Measurements from ENCODE around the gene PWWP2B.

The PWWP2B gene

DNA sequence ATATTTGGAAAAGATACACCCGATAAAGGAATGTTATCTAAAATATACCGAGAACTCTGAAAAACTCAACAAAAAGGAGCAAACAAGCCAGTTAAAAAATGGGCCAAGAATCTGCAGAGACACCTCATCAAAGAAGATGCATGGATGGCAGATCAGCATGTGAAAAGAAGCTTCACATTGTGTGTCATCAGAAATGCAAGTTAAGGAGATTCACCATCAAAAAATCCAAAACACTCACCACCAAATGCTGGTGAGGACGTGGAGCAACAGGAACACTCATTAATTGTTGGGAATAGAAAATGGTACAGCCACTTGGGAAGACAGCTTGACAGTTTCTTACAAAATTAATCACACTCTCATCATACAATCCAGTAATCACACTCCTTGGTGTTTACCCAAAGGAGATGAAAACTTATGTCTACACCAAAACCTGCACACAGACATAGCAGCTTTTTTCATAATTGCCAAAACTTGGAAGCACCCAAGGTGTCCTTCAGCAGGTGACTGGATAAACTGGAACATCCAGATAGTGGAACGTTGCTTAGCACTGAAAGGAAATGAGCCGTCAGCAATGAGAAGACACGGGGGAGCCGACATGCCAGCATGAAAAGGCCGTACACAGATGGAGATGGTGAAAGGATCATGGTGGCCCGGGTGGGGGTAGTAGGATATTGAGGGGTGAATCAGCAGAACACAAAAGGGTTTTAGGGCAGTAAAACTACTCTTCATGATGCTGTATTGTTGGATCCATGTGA lies 27.9 kb upstream of the PWWP2B start:
- no peak for DNase-seq (ENCODE audit: low spot score in 2 of 2)
- no peaks in the 10 kb centered on the region for H3K9me3 ChIP-seq
- in situ Hi-C loops (cut with MboI; ENCODE audit: low sequenced_read_pairs): no loop called here
- no peaks in the 10 kb centered on the region for H3K36me3 ChIP-seq (replicated peaks)
- H3K4me1 ChIP-seq: no peaks in the 10 kb centered on the region
- H3K4me3 ChIP-seq: no peak overlapping the region
- no peaks in the 10 kb centered on the region for H3K27me3 ChIP-seq (ENCODE audit: low read depth)

DNA sequence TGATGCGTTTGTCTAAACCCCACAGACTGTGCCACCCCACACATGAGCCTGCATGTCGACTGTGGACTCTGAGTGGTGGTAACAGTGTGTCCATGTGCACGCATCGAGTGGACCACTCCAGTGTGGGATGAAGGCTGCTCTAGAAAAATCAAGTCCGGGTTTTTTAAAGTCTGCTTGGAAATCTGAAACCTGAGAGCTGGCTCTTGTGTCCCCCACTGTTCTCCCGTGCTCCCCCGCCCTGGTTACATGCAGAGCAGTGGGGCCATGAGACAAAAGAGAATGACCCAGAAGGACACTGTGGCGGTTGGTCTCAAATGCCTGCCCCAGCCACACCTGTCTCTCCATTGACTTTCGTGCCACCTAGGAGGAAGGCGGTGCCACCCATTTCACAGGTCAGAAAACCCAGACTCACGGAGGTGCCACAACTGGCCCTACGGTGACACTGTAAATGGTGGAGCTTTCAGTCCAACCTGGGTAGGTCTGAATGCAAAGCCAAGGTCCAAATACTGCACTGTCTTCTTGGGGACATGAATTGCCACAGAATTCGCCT lies 27.3 kb upstream of the PWWP2B start:
- no peaks in the 10 kb centered on the region for H3K4me1 ChIP-seq
- in situ Hi-C loops (cut with MboI; ENCODE audit: low sequenced_read_pairs): no loop called here
- H3K27me3 ChIP-seq (ENCODE audit: low read depth): no peaks in the 10 kb centered on the region
- no peaks in the 10 kb centered on the region for H3K36me3 ChIP-seq (replicated peaks)
- H3K9me3 ChIP-seq: no peaks in the 10 kb centered on the region
- DNase-seq (ENCODE audit: low spot score in 2 of 2): no peak
- H3K4me3 ChIP-seq: no peak overlapping the region

- no peaks in the 10 kb centered on the region for H3K27me3 ChIP-seq (ENCODE audit: low read depth)
- H3K4me3 ChIP-seq: no peak overlapping the region
- no peaks in the 10 kb centered on the region for H3K4me1 ChIP-seq
- in situ Hi-C loops (cut with MboI; ENCODE audit: low sequenced_read_pairs): no loop called here
- H3K36me3 ChIP-seq (replicated peaks): no peaks in the 10 kb centered on the region
- DNase-seq (ENCODE audit: low spot score in 2 of 2): no peak
- no peaks in the 10 kb centered on the region for H3K9me3 ChIP-seq
Measured at GRCh38 chr10:132370426-132371340, 26.3 kb upstream of the PWWP2B start.

DNA sequence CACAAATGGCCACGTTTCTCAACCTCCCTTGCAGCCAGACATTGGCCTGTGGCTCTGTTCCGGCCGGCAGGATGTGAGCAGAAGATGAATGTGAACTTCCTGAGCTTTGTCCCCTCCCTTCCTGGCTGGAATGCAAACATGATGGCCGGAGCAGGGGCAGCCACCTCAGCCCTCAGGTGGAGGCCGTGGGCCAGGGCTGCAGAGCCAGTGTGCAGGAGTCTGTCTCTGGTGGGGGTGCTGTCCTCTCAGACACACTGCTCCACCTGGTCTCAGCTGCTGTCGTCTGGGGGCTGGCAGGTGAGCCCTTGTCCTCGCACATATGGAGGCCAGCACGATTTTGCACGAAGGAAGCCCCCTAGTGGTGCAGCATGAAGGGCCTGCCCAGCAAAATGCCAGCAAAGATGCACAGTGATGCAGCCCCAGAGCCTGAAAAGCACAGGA lies 25.3 kb upstream of the PWWP2B start:
- in situ Hi-C loops (cut with MboI; ENCODE audit: low sequenced_read_pairs): no loop called here
- DNase-seq (ENCODE audit: low spot score in 2 of 2): peak in 1 of 2 experiments; percentile 41

DNA sequence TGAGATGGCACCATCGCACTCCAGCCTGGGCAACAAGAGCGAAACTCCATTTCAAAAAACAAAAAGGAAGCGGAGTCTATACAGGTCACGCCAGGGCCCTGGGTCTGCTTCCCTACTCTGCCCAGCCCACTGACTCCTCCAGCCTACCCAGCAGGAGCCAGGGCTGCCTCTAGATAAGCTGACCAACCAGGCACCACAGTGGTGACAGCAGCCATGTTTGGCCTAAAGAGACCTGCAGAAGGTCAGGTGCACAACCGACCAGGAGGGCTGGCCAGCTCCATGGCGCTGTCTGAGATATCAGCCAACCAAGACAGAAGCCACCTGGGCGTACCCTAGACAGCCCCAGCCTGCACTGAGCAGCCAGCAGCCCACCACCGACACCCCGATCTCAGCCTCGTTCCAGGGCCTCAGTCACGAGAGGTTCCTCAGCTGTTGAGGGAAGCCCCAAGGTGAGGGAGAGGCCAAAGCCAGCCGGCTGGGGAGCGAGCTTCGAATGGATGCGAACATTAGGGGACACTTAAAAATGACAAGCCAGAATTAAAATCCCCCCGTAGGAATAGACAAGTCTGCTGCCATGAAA lies 24.4 kb upstream of the PWWP2B start:
- no peaks in the 10 kb centered on the region; the same call in 1 of the 2 replicates for H3K4me1 ChIP-seq
- H3K4me3 ChIP-seq: no peak overlapping the region
- in situ Hi-C loops (cut with MboI; ENCODE audit: low sequenced_read_pairs): no loop called here
- DNase-seq (ENCODE audit: low spot score in 2 of 2): no peak
- no peaks in the 10 kb centered on the region for H3K27me3 ChIP-seq (ENCODE audit: low read depth)
- no peaks in the 10 kb centered on the region for H3K36me3 ChIP-seq (replicated peaks)
- H3K9me3 ChIP-seq: no peaks in the 10 kb centered on the region

More for the DNA sequence above, 25.3 kb upstream of the PWWP2B start:
- no peak overlapping the region for H3K4me3 ChIP-seq
- H3K27me3 ChIP-seq (ENCODE audit: low read depth): no peaks in the 10 kb centered on the region
- H3K4me1 ChIP-seq: no peaks in the 10 kb centered on the region; the same call in 1 of the 2 replicates
- H3K36me3 ChIP-seq (replicated peaks): no peaks in the 10 kb centered on the region
- H3K9me3 ChIP-seq: no peaks in the 10 kb centered on the region

- Histone ChIP-seq H3K4me3 (no peak overlapping the region), H3K4me1 (no peaks in the 10 kb centered on the region; the same call in 1 of the 2 replicates), H3K9me3 (no peaks in the 10 kb centered on the region), H3K27me3 (ENCODE audit: low read depth) (no peaks in the 10 kb centered on the region), H3K36me3 (replicated peaks) (no peaks in the 10 kb centered on the region)
- no peak for DNase-seq (ENCODE audit: low spot score in 2 of 2)
- in situ Hi-C loops (cut with MboI; ENCODE audit: low sequenced_read_pairs): no loop called here
Measured at GRCh38 chr10:132373241-132373955, 23.6 kb upstream of the PWWP2B start.

DNA sequence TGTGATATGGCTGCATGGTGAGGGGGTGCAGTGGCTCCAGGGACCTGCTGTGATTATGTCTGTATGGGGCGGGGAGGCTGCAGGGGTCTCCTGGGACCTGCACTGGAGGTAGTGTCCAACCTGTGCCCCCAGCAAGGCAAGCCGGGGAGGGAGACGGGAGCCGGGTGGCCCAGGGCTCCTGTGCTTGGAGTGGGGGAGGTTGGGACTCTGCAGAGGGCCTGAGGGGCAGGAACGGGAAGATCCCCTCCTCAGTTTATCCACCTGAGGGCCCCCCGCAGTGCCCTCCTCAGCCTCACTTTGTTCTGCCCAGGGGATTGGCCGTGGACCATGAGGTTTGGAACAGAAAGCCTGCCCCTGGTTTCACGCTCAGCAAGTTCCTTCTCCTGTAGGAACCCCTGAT lies 22.8 kb upstream of the PWWP2B start:
- H3K4me3 ChIP-seq: no peak overlapping the region
- in situ Hi-C loops (cut with MboI; ENCODE audit: low sequenced_read_pairs): no loop called here

DNA sequence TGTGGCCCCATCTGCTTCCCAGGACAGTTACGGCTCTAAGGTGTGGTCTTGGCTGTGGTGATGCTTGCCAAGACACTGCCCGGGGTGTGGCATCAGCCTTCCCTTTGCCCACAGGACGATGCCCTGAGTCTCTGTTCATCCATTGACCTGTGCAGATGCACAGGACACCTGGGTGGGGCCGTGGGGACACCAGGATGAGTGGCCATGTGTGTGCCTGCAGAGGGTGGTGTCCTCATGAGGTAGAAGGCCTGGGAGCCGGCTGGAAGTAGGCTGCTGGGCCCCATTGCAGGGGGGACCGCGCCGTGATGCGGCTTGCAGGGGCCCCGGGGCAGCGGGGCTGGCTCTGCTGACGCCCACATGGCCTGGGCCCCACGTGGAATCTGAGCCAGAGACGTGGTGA lies 22.4 kb upstream of the PWWP2B start:
- Histone ChIP-seq H3K36me3 (replicated peaks) (no peaks in the 10 kb centered on the region), H3K27me3 (ENCODE audit: low read depth) (no peaks in the 10 kb centered on the region), H3K4me3 (no peak overlapping the region), H3K9me3 (no peaks in the 10 kb centered on the region), H3K4me1 (no peaks in the 10 kb centered on the region; the same call in 1 of the 2 replicates)
- no peak for DNase-seq (ENCODE audit: low spot score in 2 of 2)
- in situ Hi-C loops (cut with MboI; ENCODE audit: low sequenced_read_pairs): no loop called here

More for the DNA sequence above, 22.8 kb upstream of the PWWP2B start:
- Histone ChIP-seq H3K9me3 (no peaks in the 10 kb centered on the region), H3K36me3 (replicated peaks) (no peaks in the 10 kb centered on the region), H3K27me3 (ENCODE audit: low read depth) (no peaks in the 10 kb centered on the region), H3K4me1 (no peaks in the 10 kb centered on the region; the same call in 1 of the 2 replicates)
- DNase-seq (ENCODE audit: low spot score in 2 of 2): no peak

- peak in 1 of 2 experiments; percentile 5 for DNase-seq (ENCODE audit: low spot score in 2 of 2)
- Histone ChIP-seq H3K27me3 (ENCODE audit: low read depth) (no peaks in the 10 kb centered on the region), H3K9me3 (no peaks in the 10 kb centered on the region), H3K4me1 (no peaks in the 10 kb centered on the region; the same call in 1 of the 2 replicates), H3K36me3 (replicated peaks) (no peaks in the 10 kb centered on the region), H3K4me3 (no peak overlapping the region)
- in situ Hi-C loops (cut with MboI; ENCODE audit: low sequenced_read_pairs): no loop called here
Measured at GRCh38 chr10:132375116-132375794, 21.7 kb upstream of the PWWP2B start.

DNA sequence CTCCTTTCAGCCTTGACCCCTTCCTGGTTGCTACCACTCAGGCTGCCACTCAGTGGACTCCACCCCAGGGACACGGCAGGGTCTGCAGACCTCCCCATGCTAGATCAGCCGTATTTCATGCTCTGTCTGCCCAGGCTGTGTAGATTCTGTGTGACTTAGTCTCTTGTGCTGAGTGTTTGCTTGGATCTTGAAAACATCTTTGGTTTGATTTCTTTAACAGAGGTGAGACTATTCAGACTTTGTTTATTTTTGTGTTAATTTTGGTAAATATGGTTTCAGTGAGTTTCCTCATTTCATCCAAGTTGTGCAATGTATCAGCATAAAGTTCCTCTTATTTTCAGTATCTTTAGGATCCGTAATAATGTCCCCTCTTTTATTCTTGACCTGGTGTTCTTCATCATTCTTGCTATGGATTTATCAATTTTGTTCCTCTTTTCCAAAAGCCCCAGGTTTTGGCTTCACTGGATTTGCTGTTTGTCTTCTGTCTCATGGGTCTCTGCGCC lies 21.2 kb upstream of the PWWP2B start:
- no peaks in the 10 kb centered on the region for H3K27me3 ChIP-seq (ENCODE audit: low read depth)
- H3K4me3 ChIP-seq: no peak overlapping the region
- H3K4me1 ChIP-seq: no peaks in the 10 kb centered on the region; the same call in 1 of the 2 replicates
- no peak for DNase-seq (ENCODE audit: low spot score in 2 of 2)
- no peaks in the 10 kb centered on the region for H3K36me3 ChIP-seq (replicated peaks)
- in situ Hi-C loops (cut with MboI; ENCODE audit: low sequenced_read_pairs): no loop called here
- no peaks in the 10 kb centered on the region for H3K9me3 ChIP-seq

GRCh38 chr10:132376394-132376851 lies 20.6 kb upstream of the PWWP2B start:
- Histone ChIP-seq H3K4me1 (no peaks in the 10 kb centered on the region; the same call in 1 of the 2 replicates), H3K9me3 (no peaks in the 10 kb centered on the region), H3K36me3 (replicated peaks) (no peaks in the 10 kb centered on the region), H3K27me3 (ENCODE audit: low read depth) (no peaks in the 10 kb centered on the region), H3K4me3 (no peak overlapping the region)
- in situ Hi-C loops (cut with MboI; ENCODE audit: low sequenced_read_pairs): no loop called here
- DNase-seq (ENCODE audit: low spot score in 2 of 2): peak in 1 of 2 experiments; percentile 5

DNA sequence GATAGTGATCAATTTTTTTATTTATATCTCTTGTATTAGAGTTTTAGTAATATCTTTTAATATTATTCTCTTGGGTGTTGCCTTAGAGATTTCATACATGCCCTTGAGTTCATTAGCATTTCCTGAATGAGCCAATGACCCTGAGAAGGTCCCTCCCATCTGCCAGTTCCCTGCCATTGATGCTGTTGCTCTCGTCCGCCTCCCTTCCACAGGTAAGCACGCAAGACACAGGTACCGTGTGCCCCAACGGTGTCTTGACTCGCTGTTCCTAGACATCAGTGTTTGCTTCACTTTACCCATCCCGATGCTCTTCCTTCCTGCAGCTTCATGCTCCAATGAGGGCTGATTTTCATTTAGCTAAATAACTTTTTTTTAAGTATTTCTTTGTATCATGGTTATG lies 19.7 kb upstream of the PWWP2B start:
- H3K4me3 ChIP-seq: no peak overlapping the region
- in situ Hi-C loops (cut with MboI; ENCODE audit: low sequenced_read_pairs): no loop called here
- H3K36me3 ChIP-seq (replicated peaks): no peaks in the 10 kb centered on the region
- H3K4me1 ChIP-seq: no peaks in the 10 kb centered on the region; the same call in 1 of the 2 replicates
- no peaks in the 10 kb centered on the region for H3K9me3 ChIP-seq
- H3K27me3 ChIP-seq (ENCODE audit: low read depth): no peaks in the 10 kb centered on the region
- no peak for DNase-seq (ENCODE audit: low spot score in 2 of 2)
